Fibroblast of pulmonary artery (primary cell): Measurements from ENCODE around the gene COL9A2.

Experiments
- DNase-seq: peaks from one replicate; pipeline ENCODE4 v3.0.0-alpha.2; 2010; ENCODE audit warnings: low read depth
- H3K4me3 ChIP-seq: replicated peaks from 2 replicates; pipeline ENCODE4 v1.5.1; 2011; ENCODE audit warnings: low read depth, mild to moderate bottlenecking, control low read depth, low read length, moderate library complexity
- TF ChIP-seq, protein P1 (sequence below): IDR thresholded peaks from 2 replicates; pipeline ENCODE4 v1.5.1; 2011; ENCODE audit warnings: mild to moderate bottlenecking, control low read depth, low read length, inconsistent platforms; ENCODE audit errors: missing control alignments

COL9A2 gene

DNA sequence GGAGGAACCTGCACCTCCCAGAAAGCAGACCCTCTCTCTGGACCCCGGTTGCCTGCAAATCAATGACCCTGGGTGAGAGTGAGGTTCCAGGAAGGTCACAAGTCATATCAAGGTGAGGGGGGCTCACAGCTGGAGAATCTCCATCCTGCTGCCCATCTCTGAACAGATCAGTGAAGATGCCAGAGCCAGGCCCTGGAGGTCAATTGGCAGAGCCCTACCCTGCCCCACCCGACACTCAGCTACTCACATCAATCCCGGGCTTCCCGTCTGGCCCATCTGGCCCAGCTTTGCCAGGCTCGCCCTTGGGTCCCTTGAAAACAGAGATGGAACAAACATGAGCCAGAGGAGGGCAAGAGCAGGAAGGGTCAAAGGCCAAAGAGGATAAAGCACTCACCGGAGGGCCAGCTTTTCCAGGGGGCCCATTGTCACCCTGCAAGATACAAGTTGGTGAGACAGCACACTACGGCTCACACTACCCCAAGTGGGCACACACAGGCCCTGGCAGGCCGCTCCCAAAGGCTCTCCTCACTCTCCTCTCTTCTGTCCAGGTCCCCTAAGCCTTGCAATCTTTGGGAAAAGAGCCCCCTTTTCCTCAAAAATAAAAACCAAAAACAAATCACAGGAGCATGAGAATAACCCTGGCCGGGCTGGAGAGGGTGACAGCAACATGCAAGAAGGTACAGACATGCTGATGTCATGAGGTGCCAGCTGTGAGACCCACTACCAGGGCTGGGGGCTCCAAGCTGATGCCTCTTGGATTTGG, 2.9 kb downstream of the COL9A2 start:
- no peak for DNase-seq
- TF ChIP-seq, protein P1, sequence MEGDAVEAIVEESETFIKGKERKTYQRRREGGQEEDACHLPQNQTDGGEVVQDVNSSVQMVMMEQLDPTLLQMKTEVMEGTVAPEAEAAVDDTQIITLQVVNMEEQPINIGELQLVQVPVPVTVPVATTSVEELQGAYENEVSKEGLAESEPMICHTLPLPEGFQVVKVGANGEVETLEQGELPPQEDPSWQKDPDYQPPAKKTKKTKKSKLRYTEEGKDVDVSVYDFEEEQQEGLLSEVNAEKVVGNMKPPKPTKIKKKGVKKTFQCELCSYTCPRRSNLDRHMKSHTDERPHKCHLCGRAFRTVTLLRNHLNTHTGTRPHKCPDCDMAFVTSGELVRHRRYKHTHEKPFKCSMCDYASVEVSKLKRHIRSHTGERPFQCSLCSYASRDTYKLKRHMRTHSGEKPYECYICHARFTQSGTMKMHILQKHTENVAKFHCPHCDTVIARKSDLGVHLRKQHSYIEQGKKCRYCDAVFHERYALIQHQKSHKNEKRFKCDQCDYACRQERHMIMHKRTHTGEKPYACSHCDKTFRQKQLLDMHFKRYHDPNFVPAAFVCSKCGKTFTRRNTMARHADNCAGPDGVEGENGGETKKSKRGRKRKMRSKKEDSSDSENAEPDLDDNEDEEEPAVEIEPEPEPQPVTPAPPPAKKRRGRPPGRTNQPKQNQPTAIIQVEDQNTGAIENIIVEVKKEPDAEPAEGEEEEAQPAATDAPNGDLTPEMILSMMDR = no peak
- no peak overlapping the region for H3K4me3 ChIP-seq

DNA sequence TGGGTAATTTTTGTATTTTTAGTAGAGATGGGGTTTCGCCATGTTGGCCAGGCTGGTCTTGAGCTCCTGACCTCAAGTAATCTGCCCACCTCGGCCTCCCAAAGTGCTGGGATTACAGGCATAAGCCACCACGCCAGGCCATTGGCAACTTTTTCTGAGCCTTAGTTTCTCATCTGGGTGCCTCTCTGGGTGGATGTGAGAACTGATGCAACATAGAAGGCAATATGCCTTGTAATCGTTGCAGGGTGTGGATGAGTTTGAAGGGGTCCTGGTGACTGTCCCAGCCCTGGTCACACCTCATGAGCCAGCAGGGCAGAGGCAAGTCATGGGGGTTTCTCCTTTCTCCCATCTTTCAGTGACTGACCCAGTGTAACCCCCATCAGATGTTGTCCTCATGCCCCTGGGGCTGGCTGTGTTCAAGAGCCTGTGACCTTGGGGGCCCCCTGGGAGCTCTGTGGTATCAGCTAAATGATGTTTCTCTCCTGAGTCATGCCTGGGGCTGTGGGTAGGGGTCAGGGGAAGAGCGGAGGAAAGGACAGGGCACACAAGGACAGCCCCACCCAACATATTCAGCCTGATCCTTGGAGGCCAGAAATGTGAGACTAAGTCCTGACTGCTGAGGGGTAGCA, 3.6 kb downstream of the COL9A2 start:
- no peak for DNase-seq
- TF ChIP-seq, protein P1 = no peak
- no peak overlapping the region for H3K4me3 ChIP-seq

DNA sequence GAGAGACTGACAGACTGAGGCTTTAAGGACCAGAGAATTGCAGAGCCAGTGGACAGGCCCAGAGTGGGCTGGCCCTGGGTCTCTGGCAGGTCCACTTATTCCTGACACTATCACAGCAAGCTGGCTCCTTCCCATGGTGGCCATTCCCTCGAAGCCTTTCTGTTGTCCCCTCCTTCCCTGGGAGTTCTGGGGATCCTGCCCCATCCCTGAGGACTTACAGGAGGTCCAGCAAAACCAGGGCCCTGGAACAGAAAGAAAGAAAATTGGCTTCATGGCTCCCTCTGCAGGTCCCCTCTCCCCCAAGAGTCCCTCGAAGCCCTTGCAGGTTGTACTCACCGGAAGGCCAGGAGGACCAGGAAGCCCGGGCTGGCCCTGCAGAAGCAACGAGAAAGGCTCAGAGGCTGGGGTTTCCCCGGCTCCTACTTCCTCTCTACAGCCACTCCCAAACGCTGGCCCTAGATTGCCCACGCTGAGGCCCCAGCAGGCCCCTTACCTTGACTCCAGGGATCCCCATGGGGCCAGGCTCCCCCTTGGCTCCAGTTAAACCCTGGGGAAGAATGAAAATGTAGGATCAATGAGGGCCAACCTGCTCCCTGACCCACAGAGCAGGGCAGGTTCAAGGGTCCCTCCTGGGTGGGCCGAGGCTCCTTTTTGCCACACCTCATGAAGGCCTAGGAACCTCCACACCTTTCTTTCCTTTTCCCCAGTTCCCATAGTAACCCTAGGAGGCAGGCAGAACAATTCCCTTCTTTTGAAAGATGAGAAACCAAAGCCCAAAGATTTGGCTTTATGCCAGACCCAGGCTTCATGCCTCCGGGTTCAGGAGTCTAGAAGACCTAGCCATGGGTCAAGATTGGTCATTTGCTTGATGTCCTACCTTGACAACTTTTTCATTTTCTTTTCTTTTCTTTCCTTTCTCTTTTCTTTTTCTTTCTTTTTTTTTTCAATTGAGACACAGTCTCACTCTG, 4.6 kb downstream of the COL9A2 start:
- no peak for DNase-seq
- TF ChIP-seq, protein P1 = no peak

DNA sequence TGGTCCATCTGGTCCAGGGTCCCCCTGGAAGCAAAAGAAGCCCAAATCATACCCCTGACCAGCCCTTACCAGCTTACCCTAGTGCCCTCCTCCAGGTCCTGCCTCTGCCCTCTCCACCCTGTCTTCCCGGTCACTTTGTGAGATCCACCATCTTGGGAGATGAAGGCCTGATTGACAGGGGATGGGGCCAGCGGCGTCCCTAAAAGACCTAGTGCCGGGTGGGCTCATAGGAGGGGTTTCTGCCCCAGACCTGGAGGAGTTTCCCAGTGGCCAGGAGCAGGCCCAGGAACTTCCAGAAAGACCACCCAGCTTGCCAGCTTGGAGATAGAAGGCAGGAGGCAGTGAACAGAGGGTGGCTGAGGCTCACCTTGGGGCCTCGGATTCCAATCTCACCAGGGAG, 5.4 kb downstream of the COL9A2 start:
- TF ChIP-seq, protein P1 = no peak
- no peak overlapping the region for H3K4me3 ChIP-seq
- no peak for DNase-seq

More for the DNA sequence above, 4.6 kb downstream of the COL9A2 start:
- no peak overlapping the region for H3K4me3 ChIP-seq

DNA sequence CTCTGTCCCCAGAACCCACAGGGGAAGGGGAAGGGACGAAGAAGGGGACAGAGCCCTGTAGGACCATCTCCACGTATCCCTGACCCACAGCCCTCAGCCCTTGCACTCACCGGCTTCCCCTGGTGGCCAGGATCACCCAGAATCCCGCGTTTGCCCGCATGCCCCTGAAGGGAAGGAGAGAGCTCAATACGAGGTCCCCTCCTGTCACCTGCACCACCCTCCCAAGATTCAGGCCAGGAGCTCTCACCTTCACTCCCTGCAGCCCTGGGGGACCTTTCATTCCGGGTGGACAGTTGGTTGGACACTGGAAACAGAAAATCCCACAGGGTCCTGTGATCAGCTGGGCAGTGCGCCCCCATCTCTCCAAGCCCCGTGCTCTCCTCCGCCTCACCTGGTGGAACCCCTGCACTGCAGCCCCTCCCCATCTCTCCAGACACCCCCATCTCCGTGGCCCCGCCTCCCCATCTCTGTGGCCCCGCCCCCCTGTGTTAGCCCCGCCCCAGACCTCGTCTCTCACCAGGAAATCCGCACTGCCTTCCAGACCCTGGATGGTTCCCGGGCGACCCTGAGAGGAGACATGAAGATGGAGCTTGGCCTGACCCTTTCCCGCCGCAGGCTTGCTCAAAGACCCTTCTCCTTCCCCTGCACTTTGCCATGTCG, 6.0 kb downstream of the COL9A2 start:
- TF ChIP-seq, protein P1 = no peak
- DNase-seq = no peak

DNA sequence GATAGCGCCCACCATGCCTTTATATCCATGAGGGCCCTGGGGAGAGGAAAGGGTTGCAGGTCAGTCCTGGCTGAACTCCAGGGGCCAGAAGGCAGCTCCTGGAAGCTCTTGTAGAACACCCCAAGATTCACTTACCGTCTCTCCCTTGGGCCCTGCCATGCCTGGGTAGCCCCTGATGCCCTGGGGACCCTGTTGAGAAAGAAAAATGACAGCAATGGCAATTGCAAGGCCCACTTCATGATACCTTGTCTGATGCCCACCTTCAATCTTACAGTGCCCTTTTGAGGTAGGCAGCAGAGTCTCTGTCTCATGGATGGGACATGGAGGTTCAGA, 7.0 kb downstream of the COL9A2 start:
- no peak for DNase-seq
- no peak overlapping the region for H3K4me3 ChIP-seq
- TF ChIP-seq, protein P1 = no peak

More for the DNA sequence above, 6.0 kb downstream of the COL9A2 start:
- no peak overlapping the region for H3K4me3 ChIP-seq
